ENCODE measurements around the gene EEF1B2.

DNA sequence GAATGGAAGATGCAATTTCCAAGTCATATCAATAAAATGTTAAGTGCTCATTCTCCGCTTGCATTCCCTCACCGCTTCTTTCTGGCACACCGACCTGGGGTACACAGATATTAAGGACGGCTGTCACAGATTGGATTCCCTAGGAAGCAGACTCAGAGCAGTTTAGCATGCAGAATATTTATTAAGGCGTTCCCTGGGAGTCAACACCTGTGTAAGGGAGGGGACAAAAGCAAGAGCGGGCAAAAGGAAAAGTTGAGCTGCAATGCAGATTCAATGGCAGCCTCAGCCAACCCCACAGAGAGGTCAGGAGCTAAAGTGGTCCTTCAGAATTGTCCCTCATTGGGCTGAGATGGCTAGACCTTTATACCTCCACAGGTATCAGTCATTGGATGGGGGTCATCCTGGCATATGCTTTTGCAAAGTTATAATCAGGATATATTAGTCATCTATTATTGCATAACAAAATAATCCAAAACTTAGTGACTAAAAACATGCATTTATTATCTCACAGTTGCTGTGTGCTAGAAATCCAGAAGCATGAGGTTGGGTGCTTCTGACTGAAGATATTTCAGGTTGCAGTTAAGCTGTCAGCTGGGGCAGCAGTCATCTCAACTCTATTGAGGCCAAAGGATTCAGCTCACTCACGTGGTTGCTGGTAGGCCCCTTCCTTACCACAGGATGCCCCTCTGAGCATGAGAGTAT is 46.7 kb upstream of the EEF1B2 start:
- TF ChIP-seq, protein P1, sequence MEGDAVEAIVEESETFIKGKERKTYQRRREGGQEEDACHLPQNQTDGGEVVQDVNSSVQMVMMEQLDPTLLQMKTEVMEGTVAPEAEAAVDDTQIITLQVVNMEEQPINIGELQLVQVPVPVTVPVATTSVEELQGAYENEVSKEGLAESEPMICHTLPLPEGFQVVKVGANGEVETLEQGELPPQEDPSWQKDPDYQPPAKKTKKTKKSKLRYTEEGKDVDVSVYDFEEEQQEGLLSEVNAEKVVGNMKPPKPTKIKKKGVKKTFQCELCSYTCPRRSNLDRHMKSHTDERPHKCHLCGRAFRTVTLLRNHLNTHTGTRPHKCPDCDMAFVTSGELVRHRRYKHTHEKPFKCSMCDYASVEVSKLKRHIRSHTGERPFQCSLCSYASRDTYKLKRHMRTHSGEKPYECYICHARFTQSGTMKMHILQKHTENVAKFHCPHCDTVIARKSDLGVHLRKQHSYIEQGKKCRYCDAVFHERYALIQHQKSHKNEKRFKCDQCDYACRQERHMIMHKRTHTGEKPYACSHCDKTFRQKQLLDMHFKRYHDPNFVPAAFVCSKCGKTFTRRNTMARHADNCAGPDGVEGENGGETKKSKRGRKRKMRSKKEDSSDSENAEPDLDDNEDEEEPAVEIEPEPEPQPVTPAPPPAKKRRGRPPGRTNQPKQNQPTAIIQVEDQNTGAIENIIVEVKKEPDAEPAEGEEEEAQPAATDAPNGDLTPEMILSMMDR (conservative IDR thresholded peaks at IDR 0.05) = no peak
- TF ChIP-seq ZFX (IDR thresholded peaks at IDR 0.05) = no peak

All from C4-2B (cell line).